Epithelial cell of esophagus (primary cell): ENCODE measurements around the gene CCL26.
A peak's percentile ranks its signal among the peaks of the same experiment; 100 is the strongest.

Experiments used
- DNase-seq: peaks from one replicate; pipeline ENCODE4 v3.0.0; 2010; ENCODE audit warnings: low read depth
- H3K4me3 ChIP-seq: 2 replicates; pipeline ENCODE4 v1.5.1; 2011; ENCODE audit warnings: mild to moderate bottlenecking, low read length, control low read depth
- CTCF ChIP-seq: IDR thresholded peaks from 2 replicates; pipeline ENCODE4 v1.5.1; 2011; ENCODE audit warnings: low read depth, mild to moderate bottlenecking, low read length, control low read depth, inconsistent platforms; ENCODE audit not compliant: insufficient read depth; ENCODE audit errors: missing control alignments

Gene CCL26

GRCh38 chr7:75743455-75743859 lies 28.6 kb downstream of the CCL26 start:
- DNase-seq: no peak
- no peak for TF ChIP-seq CTCF
- no peak overlapping the region for H3K4me3 ChIP-seq

GRCh38 chr7:75740846-75741497 lies 31.0 kb downstream of the CCL26 start:
- H3K4me3 ChIP-seq: no peak overlapping the region
- TF ChIP-seq CTCF: no peak
- no peak for DNase-seq

- no peak for TF ChIP-seq CTCF
- peak overlapping the region; percentile 52 for H3K4me3 ChIP-seq
- no peak for DNase-seq
Observed at GRCh38 chr7:75739796-75740672, 32.0 kb downstream of the CCL26 start.

- no peak for TF ChIP-seq CTCF
- peak overlapping the region; percentile 67 for H3K4me3 ChIP-seq
- peak; percentile 99 for DNase-seq
Observed at GRCh38 chr7:75738975-75739795, 32.8 kb downstream of the CCL26 start.

GRCh38 chr7:75738604-75738974 lies 33.4 kb downstream of the CCL26 start, which contains the start of gene HIP1:
Gene HIP1 (minus strand): TSS chr7:75738941. CDS start chr7:75738920, 21 bp downstream.
- H3K4me3 ChIP-seq: peak within 1 kb of the TSS; percentile 67
- DNase-seq: no peak
- TF ChIP-seq CTCF: no peak

- DNase-seq: no peak
- no peak for TF ChIP-seq CTCF
- H3K4me3 ChIP-seq: peak overlapping the region; percentile 67
Observed at GRCh38 chr7:75737856-75738603, 34.0 kb downstream of the CCL26 start.
